Sigmoid colon (tissue), 7 donors: ENCODE measurements around the gene BID. TPM values are rescaled to one million over a fixed set of nuclear protein-coding genes. Genes with fewer than 3 reads are reported as not detected.

Experiments
- DNase-seq: peaks from one replicate; pipeline ENCODE4 v3.0.0-alpha.2; 2019
- H3K27ac ChIP-seq, 4 donors: fragments of 200-600 bp; sonication (generic); one replicate each; pipeline ENCODE4 v1.5.1; 2016 to 2019; ENCODE audit warnings: mild to moderate bottlenecking in 1 of 4
- H3K27me3 ChIP-seq, 3 donors: fragments of 200-600 bp; sonication (generic); one replicate each; pipeline ENCODE4 v1.5.1; 2019; ENCODE audit warnings: mild to moderate bottlenecking in 1 of 3
- H3K36me3 ChIP-seq, 4 donors: fragments of 200-600 bp; sonication (generic); one replicate each; pipeline ENCODE4 v1.5.1; 2016 to 2019
- H3K4me1 ChIP-seq, 4 donors: fragments of 200-600 bp; sonication (generic); one replicate each; pipeline ENCODE4 v1.5.1; 2017 to 2019
- H3K4me3 ChIP-seq, 4 donors: fragments of 200-600 bp; sonication (generic); one replicate each; pipeline ENCODE4 v1.5.1; 2017 to 2019; ENCODE audit warnings: mild to moderate bottlenecking in 2 of 4, moderate library complexity in 1 of 4
- H3K9me3 ChIP-seq, 4 donors: fragments of 200-600 bp in 3 of 4; sonication (generic) in 3 of 4; one replicate each; pipeline versions ENCODE4 v1.5.1 to v1.6.1; 2013 to 2019
- EP300 ChIP-seq, 4 donors: sonication (generic); formaldehyde crosslinking; IDR thresholded peaks; one replicate each; pipeline ENCODE4 v1.6.1; 2017; ENCODE audit warnings: antibody characterized with exemption in 4 of 4
- POLR2A ChIP-seq, 2 donors: fragments of 450-650 bp; IDR thresholded peaks; one replicate each; pipeline ENCODE4 v1.6.1; 2016; ENCODE audit warnings: antibody characterized with exemption in 2 of 2, mild to moderate bottlenecking in 2 of 2, moderate library complexity in 2 of 2
- POLR2AphosphoS5 ChIP-seq, 4 donors: sonication (generic); formaldehyde crosslinking; IDR thresholded peaks; one replicate each; pipeline ENCODE4 v1.6.1; 2017; ENCODE audit warnings: antibody characterized with exemption in 4 of 4
- WGBS, 2 donors: extraction: QIAGEN DNeasy Blood & Tissue Kit; methylation state at CpG; one replicate each; pipeline ENCODE4 v1.1.7; 2013; 5-methylcytosine and 5-hydroxymethylcytosine counted together
- intact Hi-C: fragments of 100-400 bp; cut with DNase I; formaldehyde crosslinking; loops from one replicate; pipeline ENCODE4 v1.15.1; 2023
- polyA plus RNA-seq, 3 donors: library from polyadenylated mRNA; stranded (reverse); fragments of 200-250 nt; gene quantifications; one replicate each; pipeline ENCODE4 v1.2.3, GENCODE V29; 2013
- total RNA-seq, 4 donors: library from RNA; depleted of rRNA; stranded (reverse); fragments of >200 nt; gene quantifications; one replicate each; pipeline ENCODE4 v1.1.0, GENCODE V29; 2016
- TF ChIP-seq, protein P1 (sequence below), 4 experiments: fragments of 450-650 bp in 3 of 4; fragments of 200-600 bp in 1 of 4; IDR thresholded peaks; one replicate each; pipeline ENCODE4 v1.5.1; 2016 to 2019; ENCODE audit warnings: antibody characterized with exemption in 4 of 4, mild to moderate bottlenecking in 3 of 4, moderate library complexity in 2 of 4
- donor health status: healthy with polysubstance abuse.
- donor health status: Bipolar disorder and iron deficiency.
- donor health status: healthy.

The BID gene
- total and polyA plus RNA-seq, 7 donors: 9.7 to 72.1 (median 24.6) TPM

DNA sequence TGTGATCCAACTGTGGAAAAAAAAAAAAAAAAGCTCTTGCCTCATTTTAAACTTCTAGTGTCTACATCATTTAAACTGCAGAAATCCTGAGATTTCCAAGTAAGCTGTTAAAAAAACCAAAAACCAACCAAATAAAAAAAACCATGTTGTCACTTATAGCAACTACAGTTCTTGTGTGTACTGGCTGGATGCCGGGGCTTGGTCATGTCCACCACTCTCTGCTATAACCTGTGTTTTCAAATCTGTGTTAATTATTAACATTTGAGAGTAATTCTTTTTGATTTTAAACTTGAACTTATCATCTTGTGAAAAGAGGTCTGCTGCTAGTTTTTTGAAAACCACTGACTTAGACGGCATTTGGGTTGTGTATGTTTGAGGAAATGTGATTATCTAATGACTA lies 32.2 kb upstream of the BID start:
- peaks cover 12 to 89% (median 38%) of the 10 kb centered on the region in 4 donors for H3K36me3 ChIP-seq
- 24 to 78% methylated on average over 2 of the region's 2 CpGs for WGBS, 2 donors

DNA sequence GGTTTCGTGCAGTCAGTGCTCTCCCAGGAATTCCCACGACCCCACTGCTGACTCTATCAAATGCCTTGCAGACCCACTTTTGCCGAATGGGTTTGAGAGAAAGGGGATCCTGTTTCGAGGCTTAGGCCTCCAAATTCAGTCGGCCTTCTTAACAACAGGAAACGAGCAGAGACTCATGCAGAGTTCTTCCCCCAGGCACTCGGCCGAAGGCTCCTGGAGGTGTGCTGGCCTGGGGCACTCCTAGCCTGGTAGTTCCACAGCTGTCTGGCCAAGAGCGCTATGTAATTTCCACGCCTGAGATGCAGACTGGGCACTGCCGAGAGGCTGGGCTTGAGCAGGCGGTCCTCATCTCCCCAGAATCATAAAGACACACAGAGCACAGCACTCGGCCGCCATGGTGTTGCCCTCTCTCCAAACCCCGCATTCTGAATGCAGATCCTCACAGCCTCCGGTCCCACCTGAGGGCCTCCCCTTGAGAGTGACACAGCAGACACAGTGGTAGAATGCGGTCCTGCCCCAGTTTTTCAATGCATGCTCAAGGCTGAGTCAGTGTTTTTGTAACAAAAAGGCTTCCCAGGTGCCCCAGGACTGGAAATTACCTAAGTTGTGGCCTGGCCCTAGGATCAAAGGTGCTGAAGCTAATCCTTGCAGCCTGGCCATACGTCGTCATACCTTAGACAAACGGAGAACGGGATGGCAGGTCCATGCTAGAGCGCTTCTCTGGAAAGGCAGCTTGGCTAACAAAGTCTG lies 30.2 kb upstream of the BID start:
- H3K27ac ChIP-seq: no peak overlapping the region
- peaks cover 4 to 70% (median 31%) of the 10 kb centered on the region in 4 donors for H3K36me3 ChIP-seq
- WGBS, 2 donors: 93 to 96% methylated on average over 22 of the region's 22 CpGs
- intact Hi-C loops: no loop called here
- DNase-seq: no peak
- H3K9me3 ChIP-seq: no peaks in the 10 kb centered on the region
- H3K4me3 ChIP-seq: no peak overlapping the region
- H3K4me1 ChIP-seq: peaks cover 0 to 6% (median 1%) of the 10 kb centered on the region in 4 donors
- no peaks in the 10 kb centered on the region for H3K27me3 ChIP-seq
- TF ChIP-seq, protein P1, sequence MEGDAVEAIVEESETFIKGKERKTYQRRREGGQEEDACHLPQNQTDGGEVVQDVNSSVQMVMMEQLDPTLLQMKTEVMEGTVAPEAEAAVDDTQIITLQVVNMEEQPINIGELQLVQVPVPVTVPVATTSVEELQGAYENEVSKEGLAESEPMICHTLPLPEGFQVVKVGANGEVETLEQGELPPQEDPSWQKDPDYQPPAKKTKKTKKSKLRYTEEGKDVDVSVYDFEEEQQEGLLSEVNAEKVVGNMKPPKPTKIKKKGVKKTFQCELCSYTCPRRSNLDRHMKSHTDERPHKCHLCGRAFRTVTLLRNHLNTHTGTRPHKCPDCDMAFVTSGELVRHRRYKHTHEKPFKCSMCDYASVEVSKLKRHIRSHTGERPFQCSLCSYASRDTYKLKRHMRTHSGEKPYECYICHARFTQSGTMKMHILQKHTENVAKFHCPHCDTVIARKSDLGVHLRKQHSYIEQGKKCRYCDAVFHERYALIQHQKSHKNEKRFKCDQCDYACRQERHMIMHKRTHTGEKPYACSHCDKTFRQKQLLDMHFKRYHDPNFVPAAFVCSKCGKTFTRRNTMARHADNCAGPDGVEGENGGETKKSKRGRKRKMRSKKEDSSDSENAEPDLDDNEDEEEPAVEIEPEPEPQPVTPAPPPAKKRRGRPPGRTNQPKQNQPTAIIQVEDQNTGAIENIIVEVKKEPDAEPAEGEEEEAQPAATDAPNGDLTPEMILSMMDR (IDR thresholded peaks at IDR 0.05): no peak
- TF ChIP-seq POLR2A (IDR thresholded peaks at IDR 0.05): no peak
- no peak for TF ChIP-seq POLR2AphosphoS5 (IDR thresholded peaks at IDR 0.05)
- TF ChIP-seq EP300 (IDR thresholded peaks at IDR 0.05): no peak

More for the DNA sequence above, 32.2 kb upstream of the BID start:
- Histone ChIP-seq H3K27ac (no peak overlapping the region), H3K9me3 (no peaks in the 10 kb centered on the region), H3K4me3 (no peak overlapping the region), H3K4me1 (peaks cover 0 to 6% (median 1%) of the 10 kb centered on the region in 4 donors), H3K27me3 (no peaks in the 10 kb centered on the region)
- no peak for TF ChIP-seq POLR2A (IDR thresholded peaks at IDR 0.05)
- TF ChIP-seq EP300 (IDR thresholded peaks at IDR 0.05): no peak
- TF ChIP-seq POLR2AphosphoS5 (IDR thresholded peaks at IDR 0.05): no peak
- TF ChIP-seq, protein P1 (IDR thresholded peaks at IDR 0.05): no peak
- no peak for DNase-seq
- intact Hi-C loops: no loop called here

DNA sequence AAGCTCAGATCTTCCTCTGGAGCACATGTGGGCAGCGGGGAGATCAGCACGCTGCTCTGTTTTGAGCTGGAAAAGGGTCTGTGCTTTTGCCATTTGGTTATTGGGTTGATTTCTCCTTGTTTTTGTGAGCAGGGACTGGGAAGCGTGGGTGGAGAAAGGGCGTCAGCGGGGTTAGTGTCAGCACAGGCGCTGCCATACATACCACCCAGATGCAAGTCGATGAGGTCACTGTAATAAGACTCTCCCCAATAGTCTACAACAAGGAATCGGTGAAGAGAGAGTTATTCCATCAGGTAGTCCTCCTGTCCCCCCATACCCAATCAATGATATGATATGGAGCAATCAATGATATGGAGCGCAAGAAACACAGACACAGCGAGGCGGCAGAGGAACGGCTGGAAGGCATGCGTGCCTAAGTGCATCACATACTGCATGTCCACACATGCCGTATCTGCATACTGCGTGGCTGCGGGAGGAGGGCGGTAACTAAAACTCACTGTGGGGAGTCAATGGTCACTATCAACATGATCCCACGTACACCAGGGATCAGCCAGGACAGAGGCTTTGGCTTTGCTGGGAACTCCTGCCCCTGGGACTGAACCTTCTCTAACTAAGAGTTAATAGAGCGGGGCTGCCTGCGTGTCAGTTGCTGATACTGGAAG lies 29.5 kb upstream of the BID start:
- intact Hi-C loops: no loop called here
- TF ChIP-seq POLR2AphosphoS5 (IDR thresholded peaks at IDR 0.05): no peak
- no peak for TF ChIP-seq EP300 (IDR thresholded peaks at IDR 0.05)
- TF ChIP-seq, protein P1 (IDR thresholded peaks at IDR 0.05): no peak
- TF ChIP-seq POLR2A (IDR thresholded peaks at IDR 0.05): no peak
- H3K9me3 ChIP-seq: no peaks in the 10 kb centered on the region
- H3K4me1 ChIP-seq: peaks cover 0 to 6% (median 1%) of the 10 kb centered on the region in 4 donors
- 96 to 97% methylated on average over 20 of the region's 20 CpGs for WGBS, 2 donors
- no peak overlapping the region for H3K4me3 ChIP-seq
- H3K36me3 ChIP-seq: peaks cover 4 to 69% (median 27%) of the 10 kb centered on the region in 4 donors
- no peak for DNase-seq
- H3K27me3 ChIP-seq: no peaks in the 10 kb centered on the region
- no peak overlapping the region for H3K27ac ChIP-seq

DNA sequence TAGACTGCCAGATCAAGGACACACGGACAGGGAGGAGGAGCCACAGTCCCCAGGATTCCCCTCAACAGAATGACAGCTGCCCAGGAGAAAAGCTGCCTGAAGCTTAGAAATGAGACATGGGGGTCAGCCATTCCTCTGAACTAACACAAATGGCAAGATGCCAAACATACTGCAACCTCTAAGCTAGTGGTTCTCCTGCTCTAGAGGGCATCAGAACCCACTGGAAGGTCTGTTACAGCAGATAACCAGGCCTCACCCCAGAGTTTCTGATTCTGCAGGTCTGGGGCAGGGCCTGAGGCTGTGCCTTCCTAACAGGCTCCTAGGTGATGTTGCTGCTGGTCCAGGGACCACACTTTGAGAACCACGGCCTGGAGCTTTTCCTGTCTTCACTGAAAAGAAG lies 28.6 kb upstream of the BID start:
- H3K27ac ChIP-seq: no peak overlapping the region
- no peak for DNase-seq

More for the DNA sequence above, 28.6 kb upstream of the BID start:
- peaks cover 0 to 60% (median 19%) of the 10 kb centered on the region in 4 donors for H3K36me3 ChIP-seq
- H3K27me3 ChIP-seq: no peaks in the 10 kb centered on the region
- H3K4me1 ChIP-seq: peaks cover 0 to 3% (median 0%) of the 10 kb centered on the region in 4 donors
- TF ChIP-seq EP300 (IDR thresholded peaks at IDR 0.05) (no peak), POLR2AphosphoS5 (IDR thresholded peaks at IDR 0.05) (no peak), POLR2A (IDR thresholded peaks at IDR 0.05) (no peak)
- TF ChIP-seq, protein P1 (IDR thresholded peaks at IDR 0.05): no peak
- WGBS, 2 donors: 82 to 89% methylated on average over 2 of the region's 2 CpGs
- H3K9me3 ChIP-seq: no peaks in the 10 kb centered on the region
- intact Hi-C loops: no loop called here
- no peak overlapping the region for H3K4me3 ChIP-seq
